Measurements from ENCODE around the gene TWNK.

TWNK gene

GRCh38 chr10:101014966-101015581, 27.7 kb downstream of the TWNK start:
- Histone ChIP-seq H3K27ac (ENCODE audit: low read length) (no peak overlapping the region), H3K4me1 (ENCODE audit: control insufficient read depth in 1 of 2, insufficient read depth in 2 of 2, low read length in 2 of 2) (peaks cover 8 to 32% of the 10 kb centered on the region in 2 donors), H3K27me3 (ENCODE audit: low read depth, low read length) (no peaks in the 10 kb centered on the region), H3K36me3 (ENCODE audit: control insufficient read depth in 1 of 2, insufficient read depth in 2 of 2, low read length in 2 of 2) (no peaks in the 10 kb centered on the region), H3K4me3 (ENCODE audit: low read depth in 1 of 2, low read length in 2 of 2) (no peak overlapping the region), H3K9me3 (ENCODE audit: control insufficient read depth in 1 of 2, low read length in 2 of 2) (no peaks in the 10 kb centered on the region)

DNA sequence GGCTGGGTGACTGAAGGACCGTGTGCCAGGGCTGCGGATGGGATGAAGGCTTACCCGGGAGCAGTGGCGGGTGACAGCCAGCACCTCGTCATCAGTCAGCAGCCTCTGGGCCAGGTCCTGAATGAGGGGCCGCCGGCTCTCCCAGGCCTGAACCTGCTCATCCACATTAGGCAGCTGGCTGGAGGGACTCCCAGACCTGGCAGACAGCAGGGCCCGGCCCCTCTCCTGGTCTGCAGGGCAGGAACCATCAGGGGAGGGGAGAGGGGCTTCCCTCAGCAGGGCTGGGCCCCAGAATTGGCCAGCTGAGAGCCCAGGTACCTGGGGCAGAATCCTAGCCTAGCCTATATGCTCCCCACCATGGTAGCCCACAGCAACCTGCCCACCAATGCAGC, 28.2 kb downstream of the TWNK start:
- Histone ChIP-seq H3K4me1 (ENCODE audit: control insufficient read depth in 1 of 2, insufficient read depth in 2 of 2, low read length in 2 of 2) (peaks cover 8 to 32% of the 10 kb centered on the region in 2 donors), H3K27ac (ENCODE audit: low read length) (no peak overlapping the region), H3K9me3 (ENCODE audit: control insufficient read depth in 1 of 2, low read length in 2 of 2) (no peaks in the 10 kb centered on the region), H3K4me3 (ENCODE audit: low read depth in 1 of 2, low read length in 2 of 2) (no peak overlapping the region), H3K27me3 (ENCODE audit: low read depth, low read length) (no peaks in the 10 kb centered on the region), H3K36me3 (ENCODE audit: control insufficient read depth in 1 of 2, insufficient read depth in 2 of 2, low read length in 2 of 2) (no peaks in the 10 kb centered on the region)

GRCh38 chr10:101016814-101017213, 29.5 kb downstream of the TWNK start:
- Histone ChIP-seq H3K9me3 (ENCODE audit: control insufficient read depth in 1 of 2, low read length in 2 of 2) (no peaks in the 10 kb centered on the region), H3K27ac (ENCODE audit: low read length) (no peak overlapping the region), H3K27me3 (ENCODE audit: low read depth, low read length) (no peaks in the 10 kb centered on the region), H3K4me3 (ENCODE audit: low read depth in 1 of 2, low read length in 2 of 2) (no peak overlapping the region), H3K36me3 (ENCODE audit: control insufficient read depth in 1 of 2, insufficient read depth in 2 of 2, low read length in 2 of 2) (no peaks in the 10 kb centered on the region), H3K4me1 (ENCODE audit: control insufficient read depth in 1 of 2, insufficient read depth in 2 of 2, low read length in 2 of 2) (peaks cover 8 to 32% of the 10 kb centered on the region in 2 donors)

DNA sequence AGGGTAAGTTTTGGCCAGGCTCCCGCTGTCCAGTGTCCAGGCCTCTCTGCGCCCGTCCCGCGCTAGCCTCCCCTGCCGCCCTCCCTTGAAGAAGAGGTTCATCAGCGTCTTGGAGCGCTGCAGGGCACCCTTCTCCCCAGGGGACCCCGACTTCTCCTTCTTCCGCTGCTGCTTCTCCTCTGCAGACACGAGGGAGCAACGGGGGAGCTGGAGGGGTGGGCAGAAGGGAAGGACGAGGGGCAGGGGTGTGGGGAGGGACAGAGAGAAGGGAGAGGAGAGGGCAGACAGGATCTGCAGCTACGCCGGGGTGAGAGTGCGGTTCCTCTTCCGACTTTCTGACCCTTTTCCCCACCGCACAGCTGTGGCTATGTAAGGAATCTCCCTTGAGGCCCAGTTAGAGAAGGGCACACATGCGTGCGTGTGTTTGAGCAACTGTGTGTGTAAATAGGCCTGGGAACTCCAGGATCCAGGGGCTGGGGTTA, 30.8 kb downstream of the TWNK start:
- no peak overlapping the region for H3K4me3 ChIP-seq (ENCODE audit: low read depth in 1 of 2, low read length in 2 of 2)
- H3K36me3 ChIP-seq (ENCODE audit: control insufficient read depth in 1 of 2, insufficient read depth in 2 of 2, low read length in 2 of 2) = no peaks in the 10 kb centered on the region
- no peak overlapping the region for H3K27ac ChIP-seq (ENCODE audit: low read length)
- H3K27me3 ChIP-seq (ENCODE audit: low read depth, low read length) = no peaks in the 10 kb centered on the region
- H3K4me1 ChIP-seq (ENCODE audit: control insufficient read depth in 1 of 2, insufficient read depth in 2 of 2, low read length in 2 of 2) = peaks cover 3 to 20% of the 10 kb centered on the region in 2 donors
- no peaks in the 10 kb centered on the region for H3K9me3 ChIP-seq (ENCODE audit: control insufficient read depth in 1 of 2, low read length in 2 of 2)

DNA sequence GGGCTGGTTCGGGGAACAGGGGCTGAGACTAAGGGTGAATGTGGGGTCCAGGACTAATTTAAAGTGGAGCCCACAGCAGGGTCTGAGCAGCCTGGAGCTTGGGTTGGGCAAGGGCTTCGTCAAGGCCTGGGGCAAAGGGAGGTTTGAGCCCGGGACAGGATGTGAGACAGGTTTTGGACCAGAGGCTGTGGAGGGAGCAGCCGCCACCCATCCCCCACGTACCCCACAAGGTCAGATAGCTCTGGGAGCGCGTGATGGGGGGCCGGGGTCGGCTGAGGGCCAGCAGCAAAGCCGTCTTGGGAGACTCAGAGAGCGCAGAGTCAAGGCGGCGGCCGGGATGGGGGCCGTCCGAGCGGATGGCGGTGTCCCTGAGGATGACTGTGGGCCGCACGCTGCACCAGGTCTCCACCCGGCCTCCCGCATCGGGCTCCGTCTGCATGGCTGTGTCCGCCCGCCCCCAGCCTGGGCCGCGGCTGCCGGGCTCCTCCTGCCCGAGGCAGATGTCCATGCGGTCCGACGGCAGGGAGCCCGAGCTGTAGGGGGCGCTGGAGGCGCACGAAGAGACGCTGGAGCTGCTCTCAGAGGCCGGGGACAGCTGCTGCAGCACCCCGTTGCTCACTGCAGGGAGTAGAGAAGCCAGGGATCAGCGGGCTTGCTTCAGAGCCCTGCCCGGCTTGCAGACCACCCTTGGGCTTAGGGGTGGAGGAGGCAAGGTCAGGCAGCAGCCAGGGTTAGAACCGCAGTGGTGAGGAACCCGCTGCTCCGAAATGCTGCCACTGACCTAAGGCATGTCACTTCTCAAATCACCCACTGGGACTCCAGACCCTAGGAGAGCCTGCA, 31.5 kb downstream of the TWNK start:
- no peaks in the 10 kb centered on the region for H3K27me3 ChIP-seq (ENCODE audit: low read depth, low read length)
- H3K36me3 ChIP-seq (ENCODE audit: control insufficient read depth in 1 of 2, insufficient read depth in 2 of 2, low read length in 2 of 2) = no peaks in the 10 kb centered on the region
- peaks cover 0 to 15% of the 10 kb centered on the region in 2 donors for H3K4me1 ChIP-seq (ENCODE audit: control insufficient read depth in 1 of 2, insufficient read depth in 2 of 2, low read length in 2 of 2)
- H3K27ac ChIP-seq (ENCODE audit: low read length) = no peak overlapping the region
- no peak overlapping the region for H3K4me3 ChIP-seq (ENCODE audit: low read depth in 1 of 2, low read length in 2 of 2)
- H3K9me3 ChIP-seq (ENCODE audit: control insufficient read depth in 1 of 2, low read length in 2 of 2) = no peaks in the 10 kb centered on the region

GRCh38 chr10:101019440-101019703, 32.0 kb downstream of the TWNK start:
- Histone ChIP-seq H3K36me3 (ENCODE audit: control insufficient read depth in 1 of 2, insufficient read depth in 2 of 2, low read length in 2 of 2) (no peaks in the 10 kb centered on the region), H3K4me3 (ENCODE audit: low read depth in 1 of 2, low read length in 2 of 2) (no peak overlapping the region), H3K4me1 (ENCODE audit: control insufficient read depth in 1 of 2, insufficient read depth in 2 of 2, low read length in 2 of 2) (peaks cover 0 to 9% of the 10 kb centered on the region in 2 donors), H3K27me3 (ENCODE audit: low read depth, low read length) (no peaks in the 10 kb centered on the region), H3K27ac (ENCODE audit: low read length) (no peak overlapping the region), H3K9me3 (ENCODE audit: control insufficient read depth in 1 of 2, low read length in 2 of 2) (no peaks in the 10 kb centered on the region)

GRCh38 chr10:101020427-101021075, 33.2 kb downstream of the TWNK start:
- Histone ChIP-seq H3K27me3 (ENCODE audit: low read depth, low read length) (no peaks in the 10 kb centered on the region), H3K4me1 (ENCODE audit: control insufficient read depth in 1 of 2, insufficient read depth in 2 of 2, low read length in 2 of 2) (peaks cover 0 to 5% of the 10 kb centered on the region in 2 donors), H3K36me3 (ENCODE audit: control insufficient read depth in 1 of 2, insufficient read depth in 2 of 2, low read length in 2 of 2) (no peaks in the 10 kb centered on the region), H3K4me3 (ENCODE audit: low read depth in 1 of 2, low read length in 2 of 2) (no peak overlapping the region), H3K9me3 (ENCODE audit: control insufficient read depth in 1 of 2, low read length in 2 of 2) (no peaks in the 10 kb centered on the region), H3K27ac (ENCODE audit: low read length) (no peak overlapping the region)

DNA sequence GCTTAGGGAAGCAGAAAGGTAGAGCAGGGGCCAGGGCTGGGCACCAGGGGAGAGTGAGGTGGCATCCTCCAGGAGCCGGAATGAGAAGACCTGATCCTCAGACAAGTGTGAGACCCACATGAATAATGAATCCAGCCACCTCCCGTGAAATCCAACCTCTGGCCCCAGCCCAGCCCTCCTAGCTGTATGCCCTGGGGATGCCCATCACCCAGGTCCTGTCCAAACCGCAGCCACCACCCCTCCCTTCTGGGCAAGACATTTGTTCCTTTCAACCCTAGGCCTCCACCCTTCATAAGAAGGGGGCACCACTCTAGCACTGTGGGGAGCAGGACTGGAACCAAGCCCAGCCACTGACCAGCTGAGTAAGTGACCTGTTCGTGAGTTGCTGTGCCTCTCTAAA, 33.9 kb downstream of the TWNK start:
- Histone ChIP-seq H3K36me3 (ENCODE audit: control insufficient read depth in 1 of 2, insufficient read depth in 2 of 2, low read length in 2 of 2) (no peaks in the 10 kb centered on the region), H3K9me3 (ENCODE audit: control insufficient read depth in 1 of 2, low read length in 2 of 2) (no peaks in the 10 kb centered on the region), H3K4me1 (ENCODE audit: control insufficient read depth in 1 of 2, insufficient read depth in 2 of 2, low read length in 2 of 2) (peaks cover 0 to 5% of the 10 kb centered on the region in 2 donors), H3K4me3 (ENCODE audit: low read depth in 1 of 2, low read length in 2 of 2) (no peak overlapping the region), H3K27me3 (ENCODE audit: low read depth, low read length) (no peaks in the 10 kb centered on the region), H3K27ac (ENCODE audit: low read length) (no peak overlapping the region)

- H3K4me1 ChIP-seq (ENCODE audit: control insufficient read depth in 1 of 2, insufficient read depth in 2 of 2, low read length in 2 of 2) = peaks cover 0 to 5% of the 10 kb centered on the region in 2 donors
- H3K27ac ChIP-seq (ENCODE audit: low read length) = no peak overlapping the region
- no peaks in the 10 kb centered on the region for H3K9me3 ChIP-seq (ENCODE audit: control insufficient read depth in 1 of 2, low read length in 2 of 2)
- H3K4me3 ChIP-seq (ENCODE audit: low read depth in 1 of 2, low read length in 2 of 2) = no peak overlapping the region
- H3K36me3 ChIP-seq (ENCODE audit: control insufficient read depth in 1 of 2, insufficient read depth in 2 of 2, low read length in 2 of 2) = no peaks in the 10 kb centered on the region
- no peaks in the 10 kb centered on the region for H3K27me3 ChIP-seq (ENCODE audit: low read depth, low read length)
These were observed 34.4 kb downstream of the TWNK start for GRCh38 chr10:101021692-101022251.

GRCh38 chr10:101022967-101023705, 35.8 kb downstream of the TWNK start:
- Histone ChIP-seq H3K36me3 (ENCODE audit: control insufficient read depth in 1 of 2, insufficient read depth in 2 of 2, low read length in 2 of 2) (no peaks in the 10 kb centered on the region), H3K27ac (ENCODE audit: low read length) (no peak overlapping the region), H3K9me3 (ENCODE audit: control insufficient read depth in 1 of 2, low read length in 2 of 2) (no peaks in the 10 kb centered on the region), H3K27me3 (ENCODE audit: low read depth, low read length) (no peaks in the 10 kb centered on the region), H3K4me1 (ENCODE audit: control insufficient read depth in 1 of 2, insufficient read depth in 2 of 2, low read length in 2 of 2) (peaks cover 0 to 5% of the 10 kb centered on the region in 2 donors), H3K4me3 (ENCODE audit: low read depth in 1 of 2, low read length in 2 of 2) (no peak overlapping the region)
